Nephron progenitor cell (in vitro differentiated cells): Measurements from ENCODE around the gene MBD4.
"Not testable (repeated sequence)": the region's sequence is repeated elsewhere in the genome, so short reads cannot be mapped to it uniquely, and the experiment has no call there.

ENCODE experiments used
- DNase-seq: peaks from one replicate; pipeline ENCODE4 v3.0.0; 2021
- H3K27ac Mint-ChIP-seq: 2 replicates; pipeline ENCODE4 v1.8.0; 2021; ENCODE audit warnings: mild to moderate bottlenecking, moderate library complexity, mixed read lengths
- H3K27me3 Mint-ChIP-seq: 2 replicates; pipeline ENCODE4 v1.8.0; 2021; ENCODE audit warnings: mild to moderate bottlenecking, low read depth, mixed read lengths; ENCODE audit not compliant: poor library complexity
- H3K36me3 Mint-ChIP-seq: 2 replicates; pipeline ENCODE4 v1.8.0; 2021; ENCODE audit warnings: low read depth, mixed read lengths
- H3K4me1 Mint-ChIP-seq: 2 replicates; pipeline ENCODE4 v1.8.0; 2021; ENCODE audit warnings: mixed read lengths
- H3K4me3 Mint-ChIP-seq: 2 replicates; pipeline ENCODE4 v1.8.0; 2021; ENCODE audit warnings: mild to moderate bottlenecking, moderate library complexity, mixed read lengths
- H3K9me3 Mint-ChIP-seq: 2 replicates; pipeline ENCODE4 v1.8.0; 2021; ENCODE audit warnings: mild to moderate bottlenecking, moderate library complexity, mixed read lengths
- CTCF ChIP-seq: fragments of 200-600 bp; sonication (generic); IDR thresholded peaks from 2 replicates; pipeline ENCODE4 v1.5.0; 2021; ENCODE audit warnings: antibody characterized with exemption

MBD4 gene

DNA sequence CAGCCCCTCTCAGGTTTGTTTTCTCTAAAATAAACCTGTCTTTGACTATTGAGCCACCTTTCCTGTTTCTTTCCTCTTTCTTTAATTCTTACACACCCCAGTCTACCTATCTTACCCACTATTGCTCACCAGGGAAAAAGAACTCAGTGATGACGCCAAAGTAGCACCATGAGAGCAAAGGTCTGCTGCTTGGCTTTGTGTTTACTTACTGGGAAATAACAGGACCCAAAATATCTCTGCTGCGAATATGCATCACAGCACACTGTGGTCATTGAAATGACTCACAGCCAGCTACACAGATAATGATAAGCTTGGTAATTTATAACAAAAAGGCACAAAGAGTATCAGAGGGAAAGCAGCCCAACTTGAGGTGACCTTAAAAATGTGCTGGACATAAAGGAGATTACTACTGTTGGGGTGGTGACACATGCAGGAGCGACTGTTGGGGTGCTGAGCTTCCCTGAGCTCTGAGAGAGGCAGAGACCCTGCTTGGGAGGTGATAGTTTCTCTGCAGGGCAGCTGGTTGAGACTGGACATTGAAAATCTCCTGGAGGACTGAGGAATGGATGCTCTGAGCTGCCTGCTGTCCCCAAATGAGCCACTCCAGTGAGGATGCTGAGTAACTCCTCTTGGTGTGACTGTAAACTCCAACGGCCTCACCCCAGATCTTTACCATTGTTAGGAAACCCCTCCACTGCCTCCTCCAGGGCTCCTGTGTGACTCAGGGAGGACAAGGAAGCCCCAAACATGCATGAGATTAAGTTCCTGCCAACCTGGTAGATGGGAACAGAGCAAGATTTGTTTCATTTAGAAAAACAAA, 25.9 kb downstream of the MBD4 start:
- Mint-ChIP-seq H3K27me3 (peaks cover 12% of the 10 kb centered on the region), H3K4me3 (no peak overlapping the region), H3K36me3 (no peaks in the 10 kb centered on the region), H3K9me3 (no peaks in the 10 kb centered on the region), H3K4me1 (peaks cover 17% of the 10 kb centered on the region), H3K27ac (no peak overlapping the region)
- TF ChIP-seq CTCF: no peak
- DNase-seq: no peak

- not testable (repeated sequence) for DNase-seq, H3K36me3 Mint-ChIP-seq, H3K9me3 Mint-ChIP-seq, H3K27ac Mint-ChIP-seq, H3K4me3 Mint-ChIP-seq
- peaks cover 10% of the 10 kb centered on the region for H3K4me1 Mint-ChIP-seq
- H3K27me3 Mint-ChIP-seq: peaks cover 12% of the 10 kb centered on the region
Observed at GRCh38 chr3:129413238-129413637, 26.5 kb downstream of the MBD4 start.

DNA sequence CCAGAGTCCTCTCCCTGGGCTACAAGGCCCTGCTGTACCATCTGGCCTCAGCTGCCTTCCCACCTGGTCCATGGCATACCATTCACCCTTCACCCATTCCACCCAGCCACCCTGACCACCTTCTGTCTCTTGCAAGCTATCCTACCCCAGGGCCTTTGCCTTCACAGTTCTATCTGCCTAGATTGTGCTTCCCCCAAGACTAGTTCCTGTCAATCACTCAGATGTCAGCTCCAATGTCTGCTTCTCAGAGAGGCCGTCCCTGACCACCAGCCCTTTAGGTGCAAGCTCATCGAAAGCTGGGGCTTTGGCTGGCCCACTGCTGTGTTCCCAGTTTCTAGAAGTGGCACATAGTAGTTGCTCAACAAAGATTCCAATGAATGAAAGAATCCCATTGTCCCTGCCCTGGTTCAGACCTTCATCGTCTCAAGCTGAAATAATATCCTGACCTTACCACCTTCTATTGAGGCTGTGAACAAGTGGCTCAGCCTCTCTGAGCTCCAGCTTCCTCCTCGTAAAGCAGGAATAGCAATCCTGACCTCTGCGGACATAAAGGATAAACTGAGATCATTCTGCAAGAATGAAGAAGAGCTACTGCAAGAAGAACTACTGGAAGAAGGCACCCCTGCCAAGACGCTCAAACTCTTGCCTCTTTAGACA, 27.1 kb downstream of the MBD4 start:
- H3K9me3 Mint-ChIP-seq: no peaks in the 10 kb centered on the region
- peaks cover 4% of the 10 kb centered on the region for H3K4me1 Mint-ChIP-seq
- no peak overlapping the region for H3K4me3 Mint-ChIP-seq
- no peaks in the 10 kb centered on the region for H3K36me3 Mint-ChIP-seq
- no peak for TF ChIP-seq CTCF
- DNase-seq: no peak
- peaks cover 12% of the 10 kb centered on the region for H3K27me3 Mint-ChIP-seq
- H3K27ac Mint-ChIP-seq: no peak overlapping the region

DNA sequence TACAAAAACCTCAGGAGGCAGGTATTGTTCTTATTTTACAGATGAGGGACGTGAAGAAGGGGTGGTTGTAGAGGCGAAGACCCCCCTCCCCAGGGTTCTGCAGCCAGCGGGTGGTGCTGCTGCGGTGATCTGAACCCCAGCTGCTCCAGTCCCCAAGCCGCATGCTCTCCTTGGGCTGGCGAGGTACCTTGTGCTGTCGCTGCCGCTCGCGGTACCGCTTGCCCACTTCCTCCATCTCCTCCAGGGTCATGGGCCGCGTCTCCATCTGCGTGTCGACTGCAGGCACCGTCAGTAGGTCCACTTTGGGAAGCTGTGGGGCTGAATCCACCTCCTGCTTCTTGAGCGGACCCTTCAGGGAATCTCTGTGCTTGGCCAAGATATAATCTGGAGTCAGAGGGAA, 28.8 kb downstream of the MBD4 start:
- H3K4me1 Mint-ChIP-seq: peaks cover 4% of the 10 kb centered on the region
- no peaks in the 10 kb centered on the region for H3K36me3 Mint-ChIP-seq
- H3K27ac Mint-ChIP-seq: no peak overlapping the region
- H3K27me3 Mint-ChIP-seq: peaks cover 12% of the 10 kb centered on the region
- no peak for TF ChIP-seq CTCF
- H3K4me3 Mint-ChIP-seq: no peak overlapping the region
- DNase-seq: no peak
- H3K9me3 Mint-ChIP-seq: no peaks in the 10 kb centered on the region

- no peak for DNase-seq
- Mint-ChIP-seq H3K4me3 (no peak overlapping the region), H3K9me3 (no peaks in the 10 kb centered on the region), H3K4me1 (peaks cover 10% of the 10 kb centered on the region), H3K36me3 (no peaks in the 10 kb centered on the region), H3K27me3 (peaks cover 12% of the 10 kb centered on the region), H3K27ac (no peak overlapping the region)
- TF ChIP-seq CTCF: no peak
Observed at GRCh38 chr3:129409541-129409940, 30.2 kb downstream of the MBD4 start.

GRCh38 chr3:129404610-129405009, 35.1 kb downstream of the MBD4 start:
- H3K27ac Mint-ChIP-seq: no peak overlapping the region
- no peak for TF ChIP-seq CTCF
- no peak for DNase-seq
- no peaks in the 10 kb centered on the region for H3K9me3 Mint-ChIP-seq
- H3K27me3 Mint-ChIP-seq: peaks cover 5% of the 10 kb centered on the region
- H3K4me1 Mint-ChIP-seq: peaks cover 6% of the 10 kb centered on the region
- H3K36me3 Mint-ChIP-seq: no peaks in the 10 kb centered on the region
- no peak overlapping the region for H3K4me3 Mint-ChIP-seq
